Measurements from ENCODE around the gene APBB2.

- TF ChIP-seq CTCF (IDR thresholded peaks at IDR 0.05) = no peak
- no peak for TF ChIP-seq EP300 (IDR thresholded peaks at IDR 0.05)
- TF ChIP-seq POLR2AphosphoS5 (IDR thresholded peaks at IDR 0.05) = no peak
- TF ChIP-seq POLR2A (IDR thresholded peaks at IDR 0.05) = no peak
Measured at GRCh38 chr4:40842725-40843423, 371.5 kb downstream of the APBB2 start.
